Astrocyte (in vitro differentiated cells and primary cell): ENCODE data around the gene OIP5.

Experiments
- EZH2 ChIP-seq: IDR thresholded peaks from 2 replicates; pipeline ENCODE4 v1.6.1; 2012; ENCODE audit warnings: mild to moderate bottlenecking, low read length, inconsistent platforms; ENCODE audit not compliant: insufficient read depth
- TF ChIP-seq, protein P1 (sequence below): IDR thresholded peaks from 2 replicates; pipeline ENCODE4 v1.5.1; 2011; ENCODE audit warnings: low read depth, mild to moderate bottlenecking, inconsistent platforms, low read length, moderate library complexity; ENCODE audit not compliant: insufficient read depth

DNA sequence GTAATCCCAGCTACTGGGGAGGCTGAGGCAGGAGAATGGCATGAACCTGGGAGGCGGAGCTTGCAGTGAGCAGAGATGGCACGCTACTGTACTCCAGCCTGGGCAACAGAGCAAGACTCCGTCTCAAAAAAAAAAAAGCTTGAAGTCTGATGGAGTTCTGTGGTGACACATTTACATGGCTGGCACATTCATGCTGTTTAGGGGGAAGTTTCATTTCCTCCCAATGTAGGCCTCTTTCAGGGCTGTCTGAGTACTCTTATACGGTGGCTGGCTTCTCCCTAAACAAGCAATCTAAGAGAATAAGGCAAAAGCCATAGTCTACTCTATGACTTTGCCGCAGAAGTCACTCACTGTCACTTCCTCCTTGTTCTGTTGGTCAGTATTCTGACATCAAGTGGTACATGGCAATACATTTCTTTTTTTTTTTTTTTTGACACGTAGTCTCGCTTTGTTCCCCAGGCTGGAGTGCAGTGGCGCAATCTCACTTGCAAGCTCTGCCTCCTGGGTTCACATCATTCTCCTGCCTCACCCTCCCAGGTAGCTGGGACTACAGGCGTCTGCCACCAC, 41.2 kb downstream of the OIP5 start:
- TF ChIP-seq, protein P1, sequence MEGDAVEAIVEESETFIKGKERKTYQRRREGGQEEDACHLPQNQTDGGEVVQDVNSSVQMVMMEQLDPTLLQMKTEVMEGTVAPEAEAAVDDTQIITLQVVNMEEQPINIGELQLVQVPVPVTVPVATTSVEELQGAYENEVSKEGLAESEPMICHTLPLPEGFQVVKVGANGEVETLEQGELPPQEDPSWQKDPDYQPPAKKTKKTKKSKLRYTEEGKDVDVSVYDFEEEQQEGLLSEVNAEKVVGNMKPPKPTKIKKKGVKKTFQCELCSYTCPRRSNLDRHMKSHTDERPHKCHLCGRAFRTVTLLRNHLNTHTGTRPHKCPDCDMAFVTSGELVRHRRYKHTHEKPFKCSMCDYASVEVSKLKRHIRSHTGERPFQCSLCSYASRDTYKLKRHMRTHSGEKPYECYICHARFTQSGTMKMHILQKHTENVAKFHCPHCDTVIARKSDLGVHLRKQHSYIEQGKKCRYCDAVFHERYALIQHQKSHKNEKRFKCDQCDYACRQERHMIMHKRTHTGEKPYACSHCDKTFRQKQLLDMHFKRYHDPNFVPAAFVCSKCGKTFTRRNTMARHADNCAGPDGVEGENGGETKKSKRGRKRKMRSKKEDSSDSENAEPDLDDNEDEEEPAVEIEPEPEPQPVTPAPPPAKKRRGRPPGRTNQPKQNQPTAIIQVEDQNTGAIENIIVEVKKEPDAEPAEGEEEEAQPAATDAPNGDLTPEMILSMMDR, result no peak
- TF ChIP-seq EZH2, result no peak
